GM23338 (cell line): Measurements from ENCODE around the gene CHST12. TPM values are rescaled to one million over a fixed set of nuclear protein-coding genes. Genes with fewer than 3 reads are reported as not detected.

Experiments used
- ATAC-seq: fragments of 200-7000 bp; cut with Tn5 transposase; 3 replicates; pipeline ENCODE4 v1.9.1; 2020
- DNase-seq: peaks from one replicate; pipeline ENCODE4 v3.0.0-alpha.2; 2015; ENCODE audit warnings: low spot score
- H2AFZ ChIP-seq: fragments of 200-600 bp; sonication (generic); 2 replicates; pipeline ENCODE4 v1.8.0; 2016; ENCODE audit warnings: antibody characterized with exemption, mild to moderate bottlenecking, moderate library complexity
- H3F3A ChIP-seq: fragments of 200-600 bp; sonication (generic); replicated peaks from 2 replicates; pipeline ENCODE4 v1.8.0; 2017; ENCODE audit warnings: antibody characterized with exemption, mixed run types, low read depth
- H3K27ac ChIP-seq: fragments of 200-600 bp; sonication (generic); 2 replicates; pipeline ENCODE4 v1.6.1; 2016; ENCODE audit warnings: low read depth
- H3K27me3 ChIP-seq: fragments of 200-600 bp; sonication (generic); 2 replicates; pipeline ENCODE4 v1.8.0; 2016; ENCODE audit warnings: mild to moderate bottlenecking, mixed run types, moderate library complexity; ENCODE audit not compliant: insufficient read depth
- H3K36me3 ChIP-seq: fragments of 200-600 bp; sonication (generic); 2 replicates; pipeline ENCODE4 v1.8.0; 2016; ENCODE audit warnings: mild to moderate bottlenecking; ENCODE audit not compliant: insufficient read depth
- H3K4me1 ChIP-seq: fragments of 200-600 bp; sonication (generic); 2 replicates; pipeline ENCODE4 v1.8.0; 2016; ENCODE audit warnings: mild to moderate bottlenecking, moderate library complexity; ENCODE audit not compliant: insufficient read depth
- H3K4me2 ChIP-seq: fragments of 200-600 bp; sonication (generic); 2 replicates; pipeline ENCODE4 v1.7.1; 2017; ENCODE audit warnings: mixed run types
- H3K4me3 ChIP-seq: fragments of 200-600 bp; sonication (generic); 2 replicates; pipeline ENCODE4 v1.6.1; 2016; ENCODE audit warnings: mixed run types
- H3K79me2 ChIP-seq: fragments of 200-600 bp; sonication (generic); replicated peaks from 2 replicates; pipeline ENCODE4 v1.8.0; 2017; ENCODE audit warnings: mild to moderate bottlenecking; ENCODE audit not compliant: insufficient read depth
- H3K9me2 ChIP-seq: fragments of 200-600 bp; sonication (generic); 2 replicates; pipeline ENCODE4 v1.8.0; 2017; ENCODE audit not compliant: insufficient read depth
- H4K20me1 ChIP-seq: fragments of 200-600 bp; sonication (generic); replicated peaks from 2 replicates; pipeline ENCODE4 v1.8.0; 2017; ENCODE audit warnings: mild to moderate bottlenecking; ENCODE audit not compliant: insufficient read depth
- H3K27ac Mint-ChIP-seq: 2 replicates; pipeline ENCODE4 v1.8.0; 2020; ENCODE audit warnings: inconsistent platforms, mild to moderate bottlenecking, moderate library complexity, mixed read lengths
- H3K27me3 Mint-ChIP-seq: 3 replicates; pipeline ENCODE4 v1.8.0; 2022; ENCODE audit warnings: low read depth, mild to moderate bottlenecking, moderate library complexity, mixed read lengths, inconsistent platforms; ENCODE audit not compliant: insufficient read depth, poor library complexity
- H3K36me3 Mint-ChIP-seq: 3 replicates; pipeline ENCODE4 v1.8.0; 2021; ENCODE audit warnings: low read depth, mild to moderate bottlenecking, inconsistent platforms, moderate library complexity, mixed read lengths
- H3K4me1 Mint-ChIP-seq: 3 replicates; pipeline ENCODE4 v1.8.0; 2020; ENCODE audit warnings: mild to moderate bottlenecking, inconsistent platforms, mixed read lengths
- H3K4me3 Mint-ChIP-seq: 3 replicates; pipeline ENCODE4 v1.8.0; 2021; ENCODE audit warnings: moderate library complexity, mild to moderate bottlenecking, inconsistent platforms, mixed read lengths
- H3K9me3 Mint-ChIP-seq: 3 replicates; pipeline ENCODE4 v1.8.0; 2020; ENCODE audit warnings: moderate library complexity, mild to moderate bottlenecking, inconsistent platforms, mixed read lengths
- CREB1 ChIP-seq: fragments of 250-450 bp; sonication (Bioruptor Pico); IDR thresholded peaks from 2 replicates; pipeline ENCODE4 v1.5.0; 2020; ENCODE audit warnings: low read depth, mild to moderate bottlenecking, moderate library complexity
- CTCF ChIP-seq, 2 experiments: fragments of 200-600 bp in 1 of 2; sonication (generic) in 1 of 2; conservative IDR thresholded peaks; 2 replicates each; pipeline versions ENCODE4 v1.5.1 to v1.6.1; 2016 to 2017; ENCODE audit warnings: antibody characterized with exemption in 2 of 2, low read depth in 2 of 2, mild to moderate bottlenecking in 2 of 2, moderate library complexity in 1 of 2
- ETS1 ChIP-seq: IDR thresholded peaks from 2 replicates; pipeline ENCODE4 v1.6.1; 2016; ENCODE audit warnings: antibody characterized with exemption
- EZH2 ChIP-seq: fragments of 200-600 bp; sonication (generic); IDR thresholded peaks from one replicate; pipeline ENCODE4 v1.8.0; 2017; ENCODE audit warnings: antibody characterized with exemption, mild to moderate bottlenecking, low read depth; ENCODE audit not compliant: unreplicated experiment
- EZH2phosphoT487 ChIP-seq: fragments of 200-600 bp; sonication (generic); IDR thresholded peaks from one replicate; pipeline ENCODE4 v1.8.1; 2018; ENCODE audit warnings: antibody characterized with exemption; ENCODE audit not compliant: unreplicated experiment
- JUNB ChIP-seq: IDR thresholded peaks from one replicate; pipeline ENCODE4 v1.6.1; 2016; ENCODE audit warnings: antibody characterized with exemption; ENCODE audit not compliant: unreplicated experiment
- NANOG ChIP-seq: IDR thresholded peaks from 2 replicates; pipeline ENCODE4 v1.6.1; 2016; ENCODE audit warnings: antibody characterized with exemption, borderline replicate concordance
- POLR2AphosphoS5 ChIP-seq: IDR thresholded peaks from 2 replicates; pipeline ENCODE4 v1.6.1; 2016; ENCODE audit warnings: antibody characterized with exemption, low read depth
- REST ChIP-seq: IDR thresholded peaks from one replicate; pipeline ENCODE4 v1.6.1; 2018; ENCODE audit warnings: antibody characterized with exemption; ENCODE audit not compliant: unreplicated experiment
- STAT1 ChIP-seq: IDR thresholded peaks from one replicate; pipeline ENCODE4 v1.6.1; 2016; ENCODE audit warnings: antibody characterized with exemption; ENCODE audit not compliant: unreplicated experiment
- ZNF331 ChIP-seq: fragments of 250-450 bp; sonication (Bioruptor Pico); IDR thresholded peaks from 2 replicates; pipeline ENCODE4 v1.5.0; 2020; ENCODE audit warnings: low read depth, mild to moderate bottlenecking, moderate library complexity
- ZNF462 ChIP-seq: fragments of 250-450 bp; sonication (Bioruptor Pico); IDR thresholded peaks from 2 replicates; pipeline ENCODE4 v1.5.0; 2020; ENCODE audit warnings: mild to moderate bottlenecking, moderate library complexity
- polyA plus RNA-seq: library from polyadenylated mRNA; unstranded; fragments of >200 nt; fragmentation: Nextera tagmentation; extraction: Ambion mirVana; gene quantifications from 2 replicates; pipeline ENCODE4 v1.2.1, GENCODE V29; 2016
- total RNA-seq: library from RNA; depleted of rRNA; stranded (reverse); fragments of >200 nt; shearing (Covaris generic); gene quantifications from 2 replicates; pipeline ENCODE4 v1.2.3, GENCODE V29; 2014

The CHST12 gene
- total and polyA plus RNA-seq, 2 experiments from 2014 or later: 10.1 to 14.6 TPM

- Histone ChIP-seq H3F3A (no peaks in the 10 kb centered on the region), H3K9me2 (no peaks in the 10 kb centered on the region), H2AFZ (no peak overlapping the region), H3K4me3 (no peak overlapping the region), H3K27ac (no peak overlapping the region), H3K27me3 (no peaks in the 10 kb centered on the region), H3K36me3 (no peaks in the 10 kb centered on the region), H3K4me2 (no peak overlapping the region), H3K79me2 (no peaks in the 10 kb centered on the region), H4K20me1 (no peaks in the 10 kb centered on the region), H3K4me1 (no peaks in the 10 kb centered on the region)
- no peak overlapping the region for H3K27ac Mint-ChIP-seq
- H3K36me3 Mint-ChIP-seq: peaks cover 3% of the 10 kb centered on the region; the same call in 1 of the 3 replicates
- H3K4me3 Mint-ChIP-seq: no peak overlapping the region
- H3K9me3 Mint-ChIP-seq: no peaks in the 10 kb centered on the region
- H3K27me3 Mint-ChIP-seq: peaks cover 20% of the 10 kb centered on the region
- ATAC-seq (no peak), DNase-seq (no peak)
- peaks cover 18% of the 10 kb centered on the region; the same call in 2 of the 3 replicates for H3K4me1 Mint-ChIP-seq
- TF ChIP-seq JUNB (no peak), NANOG (no peak), POLR2AphosphoS5 (no peak), REST (no peak), STAT1 (no peak), EZH2phosphoT487 (no peak), EZH2 (no peak), CREB1 (CRISPR knock-in tag) (no peak), CTCF (conservative IDR thresholded peaks at IDR 0.05; ENCODE audit: low read depth in 2 of 2) (no peak), ZNF462 (CRISPR knock-in tag) (no peak), ETS1 (no peak), ZNF331 (CRISPR knock-in tag) (no peak)
Measured at GRCh38 chr7:2388637-2388954, 14.8 kb upstream of the CHST12 start.
